ENCODE results near the gene LIFR. TPM values are rescaled to one million over a fixed set of nuclear protein-coding genes. Genes with fewer than 3 reads are reported as not detected.

Gene LIFR
- total and polyA plus RNA-seq, 2 donors (not counting 3 experiments of a cell fraction or from before 2014, with no cell fraction given): 4.1 to 36.4 TPM

DNA sequence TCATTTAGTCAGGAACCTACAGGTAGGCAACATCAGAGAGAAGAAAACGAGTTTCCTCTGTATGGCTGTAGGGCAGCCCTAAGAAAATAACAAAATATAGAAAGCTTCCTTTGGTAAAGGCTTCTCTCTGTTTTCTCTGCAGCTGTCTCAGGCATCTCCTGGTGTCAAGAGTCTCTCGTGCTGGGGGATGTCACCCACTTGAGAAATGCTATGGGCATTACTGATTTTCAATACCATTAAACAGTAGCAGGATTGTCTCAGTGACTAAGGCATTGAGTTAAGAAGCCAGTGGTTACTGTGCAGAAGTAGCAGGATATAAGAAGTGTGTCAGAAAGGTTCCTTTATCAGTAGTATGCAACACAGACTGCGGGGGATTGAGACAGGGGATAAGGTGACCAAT is 32.4 kb downstream of the LIFR start:
- CTCF ChIA-PET: interaction anchor here (1.2 kb wide), 1 partner anchor 82 kb away, joined by 7 read pairs; no protein-coding TSS in a partner anchor
- TF ChIP-seq EZH2 (IDR thresholded peaks at IDR 0.05; ENCODE audit: borderline replicate concordance, low read depth, low read length, severe bottlenecking): no peak
- TF ChIP-seq POLR2AphosphoS5 (IDR thresholded peaks at IDR 0.05; ENCODE audit: insufficient read depth, low read depth, low read length): no peak
- no peak for TF ChIP-seq POLR2A (IDR thresholded peaks at IDR 0.05; ENCODE audit: low read depth, low read length)
- no peak for TF ChIP-seq JUN (IDR thresholded peaks at IDR 0.05; ENCODE audit: borderline replicate concordance, insufficient read depth, insufficient read length, low read depth)
- TF ChIP-seq GATA2 (IDR thresholded peaks at IDR 0.05; ENCODE audit: insufficient read depth, insufficient read length, low read depth, low read length): no peak
- TF ChIP-seq MYC (IDR thresholded peaks at IDR 0.05; ENCODE audit: low read depth, low read length): no peak
- TF ChIP-seq, protein P1, sequence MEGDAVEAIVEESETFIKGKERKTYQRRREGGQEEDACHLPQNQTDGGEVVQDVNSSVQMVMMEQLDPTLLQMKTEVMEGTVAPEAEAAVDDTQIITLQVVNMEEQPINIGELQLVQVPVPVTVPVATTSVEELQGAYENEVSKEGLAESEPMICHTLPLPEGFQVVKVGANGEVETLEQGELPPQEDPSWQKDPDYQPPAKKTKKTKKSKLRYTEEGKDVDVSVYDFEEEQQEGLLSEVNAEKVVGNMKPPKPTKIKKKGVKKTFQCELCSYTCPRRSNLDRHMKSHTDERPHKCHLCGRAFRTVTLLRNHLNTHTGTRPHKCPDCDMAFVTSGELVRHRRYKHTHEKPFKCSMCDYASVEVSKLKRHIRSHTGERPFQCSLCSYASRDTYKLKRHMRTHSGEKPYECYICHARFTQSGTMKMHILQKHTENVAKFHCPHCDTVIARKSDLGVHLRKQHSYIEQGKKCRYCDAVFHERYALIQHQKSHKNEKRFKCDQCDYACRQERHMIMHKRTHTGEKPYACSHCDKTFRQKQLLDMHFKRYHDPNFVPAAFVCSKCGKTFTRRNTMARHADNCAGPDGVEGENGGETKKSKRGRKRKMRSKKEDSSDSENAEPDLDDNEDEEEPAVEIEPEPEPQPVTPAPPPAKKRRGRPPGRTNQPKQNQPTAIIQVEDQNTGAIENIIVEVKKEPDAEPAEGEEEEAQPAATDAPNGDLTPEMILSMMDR (IDR thresholded peaks at IDR 0.05; ENCODE audit: extremely low read depth in 1 of 2, insufficient read depth in 1 of 2, low read depth in 1 of 2, low read length in 2 of 2): no peak
- TF ChIP-seq, protein P2, sequence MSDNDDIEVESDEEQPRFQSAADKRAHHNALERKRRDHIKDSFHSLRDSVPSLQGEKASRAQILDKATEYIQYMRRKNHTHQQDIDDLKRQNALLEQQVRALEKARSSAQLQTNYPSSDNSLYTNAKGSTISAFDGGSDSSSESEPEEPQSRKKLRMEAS (IDR thresholded peaks at IDR 0.05; ENCODE audit: insufficient read depth, insufficient read length): no peak
- no peak for TF ChIP-seq FOS (IDR thresholded peaks at IDR 0.05; ENCODE audit: borderline replicate concordance, insufficient read depth, low read length)
- no peak overlapping the region for H3K27ac ChIP-seq (ENCODE audit: insufficient read depth, low read depth, low read length)
- no peak overlapping the region for H3K9ac ChIP-seq (replicated peaks; ENCODE audit: extremely low read depth, insufficient read depth, low read length)
- no peaks in the 10 kb centered on the region for H4K20me1 ChIP-seq (replicated peaks; ENCODE audit: control insufficient read depth, extremely low read depth, insufficient read depth, low read length)
- no peaks in the 10 kb centered on the region for H3K27me3 ChIP-seq (ENCODE audit: control insufficient read depth in 2 of 2, insufficient read depth in 2 of 2, low read length in 2 of 2)
- DNase-seq (ENCODE audit: low read depth, low spot score) (no peak), FAIRE-seq (no peak)
- H3K9me1 ChIP-seq (replicated peaks; ENCODE audit: control insufficient read depth, extremely low read depth, insufficient read depth, low read length): no peaks in the 10 kb centered on the region
- BruUV-seq (replicated peaks): no TSS peak
- H3K36me3 ChIP-seq (ENCODE audit: control insufficient read depth in 2 of 2, extremely low read depth in 1 of 2, insufficient read depth in 2 of 2, low read length in 2 of 2): peaks cover 3 to 10% of the 10 kb centered on the region in 2 experiments
- dilution Hi-C loops (cut with MboI; ENCODE audit: extremely low pct_ligation_motif_present, low sequenced_read_pairs): no loop called here
- POLR2A ChIA-PET: no interaction called here
- no peaks in the 10 kb centered on the region for H3K4me1 ChIP-seq (ENCODE audit: control insufficient read depth, extremely low read depth, insufficient read depth, low read length)
- no peak overlapping the region for H2AFZ ChIP-seq (ENCODE audit: low read depth, low read length)
- intact Hi-C loops (cut with micrococcal nuclease): no loop called here
- H3K4me3 ChIP-seq (replicated peaks in 1 of 3; ENCODE audit: insufficient read depth in 1 of 3, low read depth in 1 of 3, low read length in 3 of 3): no peak overlapping the region
- no peak overlapping the region for H3K4me2 ChIP-seq (ENCODE audit: insufficient read depth, low read length)
- H3K79me2 ChIP-seq (ENCODE audit: control insufficient read depth, insufficient read depth, low read length): no peaks in the 10 kb centered on the region
- H3K9me3 ChIP-seq (replicated peaks; ENCODE audit: control insufficient read depth, insufficient read depth, low read length): no peaks in the 10 kb centered on the region
